ENCODE results near the gene ZNF783. TPM values are rescaled to one million over a fixed set of nuclear protein-coding genes. Genes with fewer than 3 reads are reported as not detected.

The ZNF783 gene
- total RNA-seq, 1 donor: 13.4 TPM

DNA sequence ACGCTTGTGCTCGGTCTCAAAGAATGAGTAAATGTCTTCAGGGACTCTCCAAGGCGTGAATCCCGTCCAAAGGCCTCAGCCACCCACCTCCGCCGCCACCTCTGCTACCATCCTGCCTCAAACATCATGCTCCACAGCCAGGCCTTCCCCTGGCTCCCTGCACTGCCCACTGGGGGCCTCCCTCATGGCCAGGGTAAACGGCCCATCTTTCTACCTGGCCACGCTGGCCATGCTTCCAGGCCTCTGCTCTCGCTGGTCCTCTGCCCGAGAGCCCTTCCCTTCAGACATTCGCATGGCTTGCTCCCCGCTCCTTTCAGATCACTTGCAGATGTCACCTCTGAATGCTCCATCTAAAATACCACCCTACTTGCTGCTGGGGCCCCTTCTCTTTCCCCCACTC is 40.2 kb downstream of the ZNF783 start:
- Histone ChIP-seq H3K79me2 (ENCODE audit: insufficient read depth, low read length) (no peaks in the 10 kb centered on the region), H3K4me1 (ENCODE audit: insufficient read depth, low read length) (peaks cover 3% of the 10 kb centered on the region), H3K4me2 (ENCODE audit: insufficient read depth, low read length) (no peak overlapping the region), H4K20me1 (ENCODE audit: insufficient read depth, low read length) (no peaks in the 10 kb centered on the region), H3K4me3 (ENCODE audit: insufficient read depth, low read length) (no peak overlapping the region), H2AFZ (ENCODE audit: low read length) (no peak overlapping the region), H3K9me3 (ENCODE audit: low read depth, low read length) (no peaks in the 10 kb centered on the region), H3K27me3 (ENCODE audit: insufficient read depth, low read length) (no peaks in the 10 kb centered on the region), H3K36me3 (ENCODE audit: insufficient read depth, low read length) (no peaks in the 10 kb centered on the region), H3K27ac (ENCODE audit: low read depth, low read length) (no peak overlapping the region)
- no peak for DNase-seq (ENCODE audit: insufficient read length, low spot score, missing footprints)
- TF ChIP-seq, protein P1, sequence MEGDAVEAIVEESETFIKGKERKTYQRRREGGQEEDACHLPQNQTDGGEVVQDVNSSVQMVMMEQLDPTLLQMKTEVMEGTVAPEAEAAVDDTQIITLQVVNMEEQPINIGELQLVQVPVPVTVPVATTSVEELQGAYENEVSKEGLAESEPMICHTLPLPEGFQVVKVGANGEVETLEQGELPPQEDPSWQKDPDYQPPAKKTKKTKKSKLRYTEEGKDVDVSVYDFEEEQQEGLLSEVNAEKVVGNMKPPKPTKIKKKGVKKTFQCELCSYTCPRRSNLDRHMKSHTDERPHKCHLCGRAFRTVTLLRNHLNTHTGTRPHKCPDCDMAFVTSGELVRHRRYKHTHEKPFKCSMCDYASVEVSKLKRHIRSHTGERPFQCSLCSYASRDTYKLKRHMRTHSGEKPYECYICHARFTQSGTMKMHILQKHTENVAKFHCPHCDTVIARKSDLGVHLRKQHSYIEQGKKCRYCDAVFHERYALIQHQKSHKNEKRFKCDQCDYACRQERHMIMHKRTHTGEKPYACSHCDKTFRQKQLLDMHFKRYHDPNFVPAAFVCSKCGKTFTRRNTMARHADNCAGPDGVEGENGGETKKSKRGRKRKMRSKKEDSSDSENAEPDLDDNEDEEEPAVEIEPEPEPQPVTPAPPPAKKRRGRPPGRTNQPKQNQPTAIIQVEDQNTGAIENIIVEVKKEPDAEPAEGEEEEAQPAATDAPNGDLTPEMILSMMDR (IDR thresholded peaks at IDR 0.05; ENCODE audit: extremely low read depth, low read depth, low read length): no peak

DNA sequence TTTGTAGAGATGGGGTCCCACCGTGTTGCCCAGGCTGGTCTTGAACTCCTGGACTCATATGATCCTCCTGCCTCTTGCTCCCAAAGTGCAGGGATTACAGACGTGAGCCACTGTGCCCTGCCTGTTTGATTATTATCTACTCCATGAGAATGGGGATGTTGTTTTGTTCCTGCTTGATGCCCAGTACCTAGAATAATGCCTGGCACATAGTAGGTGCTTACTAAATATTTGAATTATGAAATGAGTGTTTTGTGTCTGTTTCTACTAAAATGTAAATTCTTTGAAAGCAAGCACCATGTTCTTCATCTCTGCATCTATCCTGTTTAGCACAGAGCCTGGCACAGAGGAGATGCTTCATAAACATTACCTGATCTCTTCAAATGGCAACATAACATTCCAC is 40.9 kb downstream of the ZNF783 start:
- Histone ChIP-seq H3K4me2 (ENCODE audit: insufficient read depth, low read length) (no peak overlapping the region), H3K79me2 (ENCODE audit: insufficient read depth, low read length) (no peaks in the 10 kb centered on the region), H3K9me3 (ENCODE audit: low read depth, low read length) (no peaks in the 10 kb centered on the region), H4K20me1 (ENCODE audit: insufficient read depth, low read length) (no peaks in the 10 kb centered on the region), H2AFZ (ENCODE audit: low read length) (no peak overlapping the region), H3K27ac (ENCODE audit: low read depth, low read length) (no peak overlapping the region), H3K4me3 (ENCODE audit: insufficient read depth, low read length) (no peak overlapping the region), H3K36me3 (ENCODE audit: insufficient read depth, low read length) (no peaks in the 10 kb centered on the region), H3K27me3 (ENCODE audit: insufficient read depth, low read length) (no peaks in the 10 kb centered on the region), H3K4me1 (ENCODE audit: insufficient read depth, low read length) (peaks cover 3% of the 10 kb centered on the region)
- TF ChIP-seq, protein P1 (IDR thresholded peaks at IDR 0.05; ENCODE audit: extremely low read depth, low read depth, low read length): no peak
- DNase-seq (ENCODE audit: insufficient read length, low spot score, missing footprints): no peak

DNA sequence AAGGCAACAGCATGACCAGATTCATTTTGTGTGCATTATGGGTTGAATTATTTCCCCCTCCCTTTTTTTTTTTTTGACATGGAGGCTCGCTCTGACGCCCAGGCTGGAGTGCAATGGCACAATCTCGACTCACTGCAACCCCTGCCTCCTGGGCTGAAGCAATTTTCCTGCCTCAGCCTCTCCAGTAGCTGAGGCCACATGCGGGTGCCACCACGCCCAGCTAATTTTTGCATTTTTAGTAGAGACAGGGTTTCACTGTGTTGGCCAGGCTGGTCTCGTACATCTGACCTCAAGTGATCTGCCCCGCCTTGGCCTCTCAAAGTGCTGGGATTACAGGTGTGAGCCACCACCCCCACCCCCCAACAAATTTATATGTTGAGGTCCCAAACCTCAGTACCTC is 42.0 kb downstream of the ZNF783 start:
- Histone ChIP-seq H3K4me1 (ENCODE audit: insufficient read depth, low read length) (peaks cover 3% of the 10 kb centered on the region), H4K20me1 (ENCODE audit: insufficient read depth, low read length) (no peaks in the 10 kb centered on the region), H3K27ac (ENCODE audit: low read depth, low read length) (no peak overlapping the region), H3K27me3 (ENCODE audit: insufficient read depth, low read length) (no peaks in the 10 kb centered on the region), H3K4me2 (ENCODE audit: insufficient read depth, low read length) (no peak overlapping the region), H2AFZ (ENCODE audit: low read length) (no peak overlapping the region), H3K9me3 (ENCODE audit: low read depth, low read length) (no peaks in the 10 kb centered on the region), H3K79me2 (ENCODE audit: insufficient read depth, low read length) (no peaks in the 10 kb centered on the region), H3K4me3 (ENCODE audit: insufficient read depth, low read length) (no peak overlapping the region), H3K36me3 (ENCODE audit: insufficient read depth, low read length) (no peaks in the 10 kb centered on the region)
- TF ChIP-seq, protein P1 (IDR thresholded peaks at IDR 0.05; ENCODE audit: extremely low read depth, low read depth, low read length): no peak
- no peak for DNase-seq (ENCODE audit: insufficient read length, low spot score, missing footprints)

DNA sequence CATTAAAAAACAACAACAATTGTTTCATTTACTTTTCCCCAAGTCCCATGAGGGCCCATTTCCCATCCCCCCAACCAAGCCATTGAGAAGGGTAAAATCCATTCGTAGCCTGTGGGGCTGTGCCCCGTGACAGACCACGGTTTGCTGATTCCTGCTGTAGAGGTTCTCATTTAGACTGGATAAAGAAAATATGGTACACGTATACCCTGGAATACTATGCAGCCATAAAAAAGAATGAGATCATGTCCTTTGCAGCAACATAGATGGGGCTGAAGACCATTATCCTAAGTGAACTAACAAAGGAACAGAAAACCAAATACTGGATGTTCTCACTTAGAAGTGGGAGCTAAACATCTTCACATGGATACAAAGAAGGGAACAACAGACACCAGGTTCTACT is 44.9 kb downstream of the ZNF783 start:
- H3K36me3 ChIP-seq (ENCODE audit: insufficient read depth, low read length): no peaks in the 10 kb centered on the region
- H3K9me3 ChIP-seq (ENCODE audit: low read depth, low read length): no peaks in the 10 kb centered on the region
- no peak overlapping the region for H3K4me2 ChIP-seq (ENCODE audit: insufficient read depth, low read length)
- no peaks in the 10 kb centered on the region for H3K79me2 ChIP-seq (ENCODE audit: insufficient read depth, low read length)
- H4K20me1 ChIP-seq (ENCODE audit: insufficient read depth, low read length): no peaks in the 10 kb centered on the region
- DNase-seq (ENCODE audit: insufficient read length, low spot score, missing footprints): no peak
- no peak overlapping the region for H3K4me3 ChIP-seq (ENCODE audit: insufficient read depth, low read length)
- no peaks in the 10 kb centered on the region for H3K4me1 ChIP-seq (ENCODE audit: insufficient read depth, low read length)
- TF ChIP-seq, protein P1 (IDR thresholded peaks at IDR 0.05; ENCODE audit: extremely low read depth, low read depth, low read length): no peak
- H2AFZ ChIP-seq (ENCODE audit: low read length): no peak overlapping the region
- no peaks in the 10 kb centered on the region for H3K27me3 ChIP-seq (ENCODE audit: insufficient read depth, low read length)
- no peak overlapping the region for H3K27ac ChIP-seq (ENCODE audit: low read depth, low read length)

Measured in osteoblast (primary cell).